Measurements from ENCODE around the gene ULK4.
"Not testable (repeated sequence)": the region's sequence is repeated elsewhere in the genome, so short reads cannot be mapped to it uniquely, and the experiment has no call there.

The ULK4 gene

DNA sequence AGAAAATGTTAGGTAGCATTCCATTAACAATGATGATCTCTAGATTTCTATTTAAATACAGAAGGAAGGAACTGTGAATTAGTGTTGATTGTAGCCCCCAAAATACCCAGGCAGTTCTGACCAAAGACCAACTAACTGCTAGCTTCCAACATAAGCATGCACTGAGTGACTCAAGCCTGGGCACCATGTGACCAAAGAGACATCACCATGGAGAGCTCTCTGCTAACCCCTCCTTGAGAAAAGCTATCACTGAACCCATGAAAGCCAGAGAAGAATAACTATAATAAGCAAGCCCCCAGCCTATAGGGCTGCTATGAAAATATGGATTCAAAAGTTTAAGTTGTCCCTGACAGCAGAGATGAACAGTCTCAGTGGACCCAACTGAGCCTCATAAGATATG, 310.2 kb downstream of the ULK4 start:
- H3K4me3 ChIP-seq (ENCODE audit: low read depth, low read length) = no peak overlapping the region

- H3K4me3 ChIP-seq (ENCODE audit: low read depth, low read length) = no peak overlapping the region
Observed at GRCh38 chr3:41650406-41650805, 311.5 kb downstream of the ULK4 start.

DNA sequence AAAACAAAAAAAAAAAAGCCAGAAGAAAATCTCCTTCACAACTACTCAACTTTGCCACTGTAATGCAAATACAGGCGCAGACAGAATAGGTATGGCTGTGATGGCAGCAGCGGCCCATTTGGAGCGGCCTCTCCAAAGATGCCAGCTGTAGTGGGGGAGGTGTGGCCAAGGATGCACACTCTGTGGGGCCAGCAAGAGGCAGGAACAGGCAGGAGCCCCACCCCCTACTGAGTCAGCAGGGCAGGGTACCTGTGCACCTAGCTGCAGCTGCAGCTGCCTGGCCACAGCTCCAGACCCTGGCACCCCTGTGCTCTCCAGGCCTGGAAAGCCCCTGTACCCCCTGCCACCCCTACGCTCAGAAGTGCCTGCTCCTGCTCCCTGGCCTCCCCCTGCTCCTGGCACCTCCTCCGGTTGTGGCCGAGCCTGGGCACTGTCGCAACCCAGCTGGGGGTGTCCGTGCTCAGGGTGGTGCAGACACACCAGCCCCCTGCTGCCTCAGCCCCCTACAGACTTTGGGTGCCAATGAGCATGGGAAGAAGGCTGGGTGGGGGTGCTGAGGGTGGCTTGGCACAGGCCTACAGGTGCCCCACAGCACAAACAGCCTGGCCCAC, 312.7 kb downstream of the ULK4 start:
- no peak overlapping the region for H3K4me3 ChIP-seq (ENCODE audit: low read depth, low read length)

- not testable (repeated sequence) for H3K4me3 ChIP-seq (ENCODE audit: low read depth, low read length)
Observed at GRCh38 chr3:41647730-41648129, 314.2 kb downstream of the ULK4 start.

GRCh38 chr3:41640076-41640475, 321.8 kb downstream of the ULK4 start:
- no peak overlapping the region for H3K4me3 ChIP-seq (ENCODE audit: low read depth, low read length)

GRCh38 chr3:41638381-41638780, 323.5 kb downstream of the ULK4 start:
- H3K4me3 ChIP-seq (ENCODE audit: low read depth, low read length) = no peak overlapping the region

- H3K4me3 ChIP-seq (ENCODE audit: low read depth, low read length) = no peak overlapping the region
Observed at GRCh38 chr3:41632700-41633099, 329.2 kb downstream of the ULK4 start.

GRCh38 chr3:41630708-41631107, 331.2 kb downstream of the ULK4 start:
- no peak overlapping the region for H3K4me3 ChIP-seq (ENCODE audit: low read depth, low read length)

DNA sequence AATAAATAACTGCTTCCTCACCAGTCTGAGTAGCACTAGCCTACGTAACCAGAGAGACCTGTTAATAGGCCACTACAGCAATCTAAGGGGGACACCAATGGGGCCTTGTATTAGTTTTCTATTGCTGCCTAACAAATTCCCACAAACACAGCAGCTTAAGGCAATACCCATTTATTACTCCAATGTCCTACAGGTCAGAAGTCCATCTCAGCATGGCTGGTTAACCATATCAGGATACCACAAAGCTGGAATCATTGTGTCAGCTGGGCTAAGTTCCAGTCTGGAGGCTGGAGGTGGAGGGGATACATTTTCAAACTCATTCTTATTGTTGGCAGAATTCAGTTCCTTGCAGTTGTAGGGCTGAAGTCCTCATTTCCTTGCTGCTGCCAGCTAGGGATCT, 331.9 kb downstream of the ULK4 start:
- no peak overlapping the region for H3K4me3 ChIP-seq (ENCODE audit: low read depth, low read length)

DNA sequence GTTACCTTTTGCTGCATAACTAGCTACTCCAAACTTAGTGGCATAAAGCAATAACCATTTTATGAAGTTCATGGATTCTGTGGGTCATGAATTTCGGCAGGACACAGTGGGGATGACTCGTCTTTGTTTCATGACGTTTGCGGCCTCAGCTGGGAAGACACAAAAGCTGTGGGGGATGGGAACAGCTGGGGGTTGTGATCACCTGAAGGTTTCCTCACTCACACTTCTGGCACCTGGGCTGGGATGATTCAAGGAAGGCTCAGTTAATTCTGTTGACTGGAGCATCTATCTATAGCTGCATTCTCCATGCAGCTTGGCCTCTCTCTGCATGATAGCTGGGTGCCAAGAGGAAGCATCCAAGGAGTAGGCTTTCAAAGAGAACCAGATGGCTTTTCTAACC, 332.8 kb downstream of the ULK4 start:
- H3K4me3 ChIP-seq (ENCODE audit: low read depth, low read length) = no peak overlapping the region

- no peak overlapping the region for H3K4me3 ChIP-seq (ENCODE audit: low read depth, low read length)
Observed at GRCh38 chr3:41627477-41628087, 334.3 kb downstream of the ULK4 start.

- H3K4me3 ChIP-seq (ENCODE audit: low read depth, low read length) = no peak overlapping the region
Observed at GRCh38 chr3:41612853-41613252, 349.1 kb downstream of the ULK4 start.

- no peak overlapping the region for H3K4me3 ChIP-seq (ENCODE audit: low read depth, low read length)
Observed at GRCh38 chr3:41611008-41611407, 350.9 kb downstream of the ULK4 start.

DNA sequence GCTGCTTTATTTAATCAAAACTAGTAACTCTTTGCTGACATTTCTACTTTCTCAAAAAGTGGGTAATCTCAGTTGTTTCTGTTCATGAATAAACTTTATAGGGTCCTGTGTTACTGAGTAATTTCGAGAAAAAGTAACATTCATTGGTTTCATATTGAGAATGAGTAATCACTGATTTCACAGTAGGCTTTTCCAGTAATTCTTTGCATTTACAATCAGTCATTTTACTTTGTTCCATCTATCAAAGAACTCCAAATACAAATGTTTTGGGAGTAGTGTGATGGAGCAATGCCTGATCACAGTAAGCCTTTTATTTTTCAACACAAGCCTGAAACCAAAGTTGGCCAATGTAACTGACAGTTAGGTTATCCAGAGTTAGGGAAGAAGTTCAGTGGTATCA, 353.6 kb downstream of the ULK4 start:
- H3K4me3 ChIP-seq (ENCODE audit: low read depth, low read length) = no peak overlapping the region

GRCh38 chr3:41603807-41604206, 358.1 kb downstream of the ULK4 start:
- no peak overlapping the region for H3K4me3 ChIP-seq (ENCODE audit: low read depth, low read length)

- H3K4me3 ChIP-seq (ENCODE audit: low read depth, low read length) = no peak overlapping the region
Observed at GRCh38 chr3:41602121-41602520, 359.8 kb downstream of the ULK4 start.

DNA sequence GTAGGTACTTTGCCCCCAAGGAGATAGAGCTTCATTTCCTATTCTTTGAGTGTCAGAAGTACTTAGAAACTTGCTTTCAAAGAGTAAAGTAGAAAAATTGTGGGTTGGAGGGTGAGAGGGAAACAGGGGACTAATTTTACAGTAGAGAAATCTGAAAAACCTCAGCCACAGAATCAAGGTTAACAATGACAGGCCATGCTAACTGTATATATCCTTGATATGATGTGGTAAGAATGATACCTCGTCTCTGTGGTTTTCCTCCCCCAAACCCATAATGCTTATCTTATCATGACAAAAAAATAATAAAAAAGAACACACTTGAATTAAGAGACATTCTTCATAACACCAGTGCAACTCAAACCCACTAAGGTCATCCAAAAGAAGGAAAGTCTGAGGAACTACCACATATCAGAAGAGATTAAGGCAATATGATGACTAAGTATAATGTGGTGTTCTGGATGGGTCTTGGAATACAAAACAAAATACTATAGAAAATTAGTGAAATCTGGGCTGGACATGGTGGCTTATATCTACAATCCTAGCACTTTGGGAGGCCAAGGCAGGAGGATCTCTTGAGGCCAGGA, 360.4 kb downstream of the ULK4 start:
- H3K4me3 ChIP-seq (ENCODE audit: low read depth, low read length) = no peak overlapping the region

GRCh38 chr3:41600616-41601015, 361.3 kb downstream of the ULK4 start:
- H3K4me3 ChIP-seq (ENCODE audit: low read depth, low read length) = no peak overlapping the region

DNA sequence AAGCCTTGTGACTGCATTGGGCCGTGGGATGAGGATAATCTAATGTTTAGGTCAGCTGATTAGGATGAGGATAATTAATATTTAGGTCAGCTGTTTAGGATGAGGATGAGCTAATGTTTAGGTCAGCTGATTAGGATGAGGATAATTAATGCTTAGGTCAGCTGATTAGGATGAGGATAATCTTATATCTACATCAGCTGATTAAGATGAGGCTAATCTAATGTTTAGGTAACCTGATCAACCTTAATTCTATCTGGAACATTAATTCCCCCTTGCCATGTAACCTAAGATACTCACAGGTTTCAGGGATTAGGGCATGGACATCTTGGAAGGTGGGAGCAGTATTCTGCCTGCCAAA, 362.8 kb downstream of the ULK4 start:
- no peak overlapping the region for H3K4me3 ChIP-seq (ENCODE audit: low read depth, low read length)

- no peak overlapping the region for H3K4me3 ChIP-seq (ENCODE audit: low read depth, low read length)
Observed at GRCh38 chr3:41598402-41599126, 363.3 kb downstream of the ULK4 start.

DNA sequence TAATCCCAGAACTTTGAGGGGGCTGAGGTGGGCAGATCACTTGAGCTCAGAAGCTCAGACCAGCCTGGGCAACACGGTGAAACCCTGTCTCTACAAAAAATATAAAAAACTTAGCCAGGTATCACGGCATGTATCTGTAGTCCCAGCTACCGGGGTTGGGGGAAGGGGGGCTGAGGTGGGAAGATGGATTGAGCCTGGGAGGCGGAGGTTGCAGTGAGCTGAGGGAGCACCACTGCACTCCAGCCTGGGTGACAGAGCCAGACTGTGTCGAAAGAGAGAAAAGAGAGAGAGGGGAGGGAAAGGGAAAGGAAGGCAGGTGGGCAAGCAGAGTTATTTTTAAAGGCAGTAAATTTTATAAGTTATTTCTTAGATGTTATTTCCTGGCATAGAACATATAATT, 368.1 kb downstream of the ULK4 start:
- no peak overlapping the region for H3K4me3 ChIP-seq (ENCODE audit: low read depth, low read length)

Measured in iPS-11a (cell line).